MM.1S (cell line): ENCODE measurements around the gene TNKS2.

ENCODE experiments used
- EZH2 ChIP-seq: fragments of 300-600 bp; sonication (generic); optimal IDR thresholded peaks from 2 replicates; pipeline ENCODE3; 2017; ENCODE audit warnings: low read depth, mild to moderate bottlenecking, antibody characterized with exemption, low read length, mixed read lengths
- EZH2phosphoT487 ChIP-seq: fragments of 300-600 bp; sonication (generic); IDR thresholded peaks from 2 replicates; pipeline ENCODE4 v1.6.1; 2018; ENCODE audit warnings: antibody characterized with exemption, low read length
- TF ChIP-seq, protein P1 (sequence below): fragments of 300-600 bp; sonication (generic); IDR thresholded peaks from 2 replicates; pipeline ENCODE4 v1.5.1; 2016; ENCODE audit warnings: antibody characterized with exemption, low read length, mixed read lengths

- TF ChIP-seq, protein P1, sequence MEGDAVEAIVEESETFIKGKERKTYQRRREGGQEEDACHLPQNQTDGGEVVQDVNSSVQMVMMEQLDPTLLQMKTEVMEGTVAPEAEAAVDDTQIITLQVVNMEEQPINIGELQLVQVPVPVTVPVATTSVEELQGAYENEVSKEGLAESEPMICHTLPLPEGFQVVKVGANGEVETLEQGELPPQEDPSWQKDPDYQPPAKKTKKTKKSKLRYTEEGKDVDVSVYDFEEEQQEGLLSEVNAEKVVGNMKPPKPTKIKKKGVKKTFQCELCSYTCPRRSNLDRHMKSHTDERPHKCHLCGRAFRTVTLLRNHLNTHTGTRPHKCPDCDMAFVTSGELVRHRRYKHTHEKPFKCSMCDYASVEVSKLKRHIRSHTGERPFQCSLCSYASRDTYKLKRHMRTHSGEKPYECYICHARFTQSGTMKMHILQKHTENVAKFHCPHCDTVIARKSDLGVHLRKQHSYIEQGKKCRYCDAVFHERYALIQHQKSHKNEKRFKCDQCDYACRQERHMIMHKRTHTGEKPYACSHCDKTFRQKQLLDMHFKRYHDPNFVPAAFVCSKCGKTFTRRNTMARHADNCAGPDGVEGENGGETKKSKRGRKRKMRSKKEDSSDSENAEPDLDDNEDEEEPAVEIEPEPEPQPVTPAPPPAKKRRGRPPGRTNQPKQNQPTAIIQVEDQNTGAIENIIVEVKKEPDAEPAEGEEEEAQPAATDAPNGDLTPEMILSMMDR, result no peak
- TF ChIP-seq EZH2 (no peak), EZH2phosphoT487 (no peak)
Observed at GRCh38 chr10:91887272-91888076, 89.2 kb downstream of the TNKS2 start.
